ENCODE results near the gene GPI. TPM values are rescaled to one million over a fixed set of nuclear protein-coding genes. Genes with fewer than 3 reads are reported as not detected.

GPI gene
- total and polyA plus RNA-seq, 9 of the 15 experiments (the other 6 are each of a cell fraction or from before 2014, with no cell fraction given), result 88.3 to 358 (median 122) TPM

GRCh38 chr19:34428549-34429285 lies 63.7 kb downstream of the GPI start (continued):
- TF ChIP-seq ZNF445 (CRISPR knock-in tag; IDR thresholded peaks at IDR 0.05; ENCODE audit: low read depth), result no peak
- TF ChIP-seq ZNF584 (CRISPR knock-in tag; IDR thresholded peaks at IDR 0.05; ENCODE audit: low read depth), result no peak
- peak in 1 of 2 experiments; percentile 16; a peak in 1 of 4 replicates for TF ChIP-seq ZNF639 (CRISPR knock-in tag; conservative IDR thresholded peaks at IDR 0.05 in 1 of 2, IDR thresholded peaks at IDR 0.05 in 1 of 2)
- no peak for TF ChIP-seq HDAC8 (tag; IDR thresholded peaks at IDR 0.05)
- TF ChIP-seq FOS (IDR thresholded peaks at IDR 0.05; ENCODE audit: extremely low read depth, insufficient read length), result no peak
- TF ChIP-seq TARDBP (IDR thresholded peaks at IDR 0.05), result no peak
- no peak for TF ChIP-seq ELF1 (tag; IDR thresholded peaks at IDR 0.05)
- no peak for TF ChIP-seq YY1 (IDR thresholded peaks at IDR 0.05; ENCODE audit: borderline replicate concordance in 1 of 3, control insufficient read depth in 1 of 3, extremely low read depth in 1 of 3, insufficient read depth in 3 of 3, insufficient read length in 1 of 3, insufficient replicate concordance in 2 of 3, low read depth in 1 of 3, low read length in 2 of 3)
- TF ChIP-seq VEZF1 (CRISPR knock-in tag; IDR thresholded peaks at IDR 0.05), result peak; percentile 85
- TF ChIP-seq RERE (CRISPR knock-in tag; IDR thresholded peaks at IDR 0.05; ENCODE audit: borderline replicate concordance), result no peak
- no peak for TF ChIP-seq UBTF (IDR thresholded peaks at IDR 0.05; ENCODE audit: borderline replicate concordance in 1 of 2, low read depth in 2 of 2, low read length in 2 of 2)
- no peak for TF ChIP-seq ATF3 (IDR thresholded peaks at IDR 0.05)
- TF ChIP-seq ATF3 (CRISPR knock-in tag; conservative IDR thresholded peaks at IDR 0.05), result no peak; the same call in 1 of the 2 replicates

All from K562 (cell line).